Measurements from ENCODE around the gene RBBP8. TPM values are rescaled to one million over a fixed set of nuclear protein-coding genes. Genes with fewer than 3 reads are reported as not detected.

The RBBP8 gene
- total RNA-seq, 1 experiment from 2014 or later = 65.2 TPM

- H2BK15ac ChIP-seq (ENCODE audit: low read depth, low read length) = no peak overlapping the region
- H3K14ac ChIP-seq (ENCODE audit: insufficient read depth, low read length) = no peak overlapping the region
- H3K4ac ChIP-seq (ENCODE audit: low read depth, low read length) = no peak overlapping the region
- H2BK5ac ChIP-seq (ENCODE audit: insufficient read length, low read length) = no peak overlapping the region
- no peak overlapping the region for H4K91ac ChIP-seq (ENCODE audit: insufficient read length, low read depth, low read length)
- no peaks in the 10 kb centered on the region for H3K23me2 ChIP-seq (ENCODE audit: insufficient read length, low read depth, low read length, poor library complexity, severe bottlenecking)
- H3K4me1 Mint-ChIP-seq = peaks cover 7 to 15% of the 10 kb centered on the region in 2 experiments
- no peak overlapping the region for H4K5ac ChIP-seq (ENCODE audit: insufficient read length, low read depth, low read length)
- H3K9me3 Mint-ChIP-seq = no peaks in the 10 kb centered on the region
- H3K56ac ChIP-seq (ENCODE audit: insufficient read length, low read depth, low read length) = no peak overlapping the region
- no peaks in the 10 kb centered on the region for H3K9me3 ChIP-seq (ENCODE audit: control insufficient read depth, low read depth, low read length)
- no peak overlapping the region for H3T11ph ChIP-seq (ENCODE audit: low read length)
- H3K27me3 Mint-ChIP-seq (ENCODE audit: low read depth) = no peaks in the 10 kb centered on the region
- H3K27ac Mint-ChIP-seq = no peak overlapping the region
- H3K4me1 ChIP-seq (ENCODE audit: insufficient read depth, low read length) = no peaks in the 10 kb centered on the region; the same call in 1 of the 2 replicates
- DNase-seq = no peak
- TF ChIP-seq, protein P1, sequence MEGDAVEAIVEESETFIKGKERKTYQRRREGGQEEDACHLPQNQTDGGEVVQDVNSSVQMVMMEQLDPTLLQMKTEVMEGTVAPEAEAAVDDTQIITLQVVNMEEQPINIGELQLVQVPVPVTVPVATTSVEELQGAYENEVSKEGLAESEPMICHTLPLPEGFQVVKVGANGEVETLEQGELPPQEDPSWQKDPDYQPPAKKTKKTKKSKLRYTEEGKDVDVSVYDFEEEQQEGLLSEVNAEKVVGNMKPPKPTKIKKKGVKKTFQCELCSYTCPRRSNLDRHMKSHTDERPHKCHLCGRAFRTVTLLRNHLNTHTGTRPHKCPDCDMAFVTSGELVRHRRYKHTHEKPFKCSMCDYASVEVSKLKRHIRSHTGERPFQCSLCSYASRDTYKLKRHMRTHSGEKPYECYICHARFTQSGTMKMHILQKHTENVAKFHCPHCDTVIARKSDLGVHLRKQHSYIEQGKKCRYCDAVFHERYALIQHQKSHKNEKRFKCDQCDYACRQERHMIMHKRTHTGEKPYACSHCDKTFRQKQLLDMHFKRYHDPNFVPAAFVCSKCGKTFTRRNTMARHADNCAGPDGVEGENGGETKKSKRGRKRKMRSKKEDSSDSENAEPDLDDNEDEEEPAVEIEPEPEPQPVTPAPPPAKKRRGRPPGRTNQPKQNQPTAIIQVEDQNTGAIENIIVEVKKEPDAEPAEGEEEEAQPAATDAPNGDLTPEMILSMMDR (conservative IDR thresholded peaks at IDR 0.05) = no peak
- H2BK20ac ChIP-seq (ENCODE audit: low read depth, low read length, poor library complexity, severe bottlenecking) = no peak overlapping the region
- H2BK12ac ChIP-seq (ENCODE audit: insufficient read length, low read depth, low read length) = no peak overlapping the region
- H3K9ac ChIP-seq (ENCODE audit: extremely low read depth, insufficient read length, low read length) = no peak overlapping the region
- H2AFZ ChIP-seq (ENCODE audit: low read length) = no peak overlapping the region
- no peaks in the 10 kb centered on the region for H3K36me3 Mint-ChIP-seq (ENCODE audit: insufficient read depth in 1 of 3, low read depth in 3 of 3)
- H3K4me3 Mint-ChIP-seq = no peak overlapping the region
- H2AK5ac ChIP-seq (ENCODE audit: insufficient read length, low read length) = no peak overlapping the region
- no peak overlapping the region for H3K18ac ChIP-seq (ENCODE audit: insufficient read length, low read depth, low read length)
- H3K4me2 ChIP-seq (ENCODE audit: insufficient read depth, insufficient read length, low read length) = no peak overlapping the region
- H4K8ac ChIP-seq (replicated peaks; ENCODE audit: insufficient read length, low read depth, low read length) = no peak overlapping the region
- no CpG with 5 or more reads among the region's 9 CpGs for WGBS (ENCODE audit: extremely low coverage, insufficient read length, low lambda C conversion rate)
- H3K23ac ChIP-seq (ENCODE audit: insufficient read length, low read depth, low read length) = no peak overlapping the region
- no peaks in the 10 kb centered on the region for H3K79me1 ChIP-seq (ENCODE audit: insufficient read depth, low read depth, low read length, poor library complexity, severe bottlenecking)
- H4K20me1 ChIP-seq (ENCODE audit: control insufficient read depth, insufficient read depth, insufficient read length) = no peaks in the 10 kb centered on the region
- H3K27ac ChIP-seq (ENCODE audit: insufficient read length, low read depth, low read length) = no peak overlapping the region
- no peaks in the 10 kb centered on the region for H3K27me3 ChIP-seq (ENCODE audit: insufficient read depth, low read length)
- no peak overlapping the region for H2BK120ac ChIP-seq (ENCODE audit: low read depth, low read length, poor library complexity, severe bottlenecking)
- H3K79me2 ChIP-seq (ENCODE audit: insufficient read depth, low read length) = no peaks in the 10 kb centered on the region
Observed at GRCh38 chr18:23072079-23072478, 139.0 kb downstream of the RBBP8 start.

Measured in H9 (cell line).